Measurements from ENCODE around the gene HAUS5.

HAUS5 gene

DNA sequence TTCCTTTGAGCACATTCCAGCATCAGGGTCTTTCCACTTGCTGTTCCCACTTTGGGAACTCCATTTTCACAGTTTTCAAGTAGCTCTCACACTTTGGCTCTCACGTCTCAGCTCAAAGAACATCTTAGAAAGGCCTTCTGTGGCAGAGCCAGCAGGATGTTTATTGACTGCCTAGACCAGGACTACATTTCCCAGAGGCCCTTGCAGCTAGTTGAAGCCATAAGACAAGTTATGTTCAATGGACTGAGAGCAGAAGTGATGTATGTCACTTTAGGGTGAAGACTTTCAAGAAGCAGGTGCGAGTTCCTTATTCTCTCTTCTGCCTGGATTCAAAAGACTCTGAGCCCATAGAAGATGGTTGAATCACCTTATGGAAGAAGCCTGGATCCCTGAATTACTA is 4.3 kb upstream of the HAUS5 start:
- DNase-seq, result no peak

DNA sequence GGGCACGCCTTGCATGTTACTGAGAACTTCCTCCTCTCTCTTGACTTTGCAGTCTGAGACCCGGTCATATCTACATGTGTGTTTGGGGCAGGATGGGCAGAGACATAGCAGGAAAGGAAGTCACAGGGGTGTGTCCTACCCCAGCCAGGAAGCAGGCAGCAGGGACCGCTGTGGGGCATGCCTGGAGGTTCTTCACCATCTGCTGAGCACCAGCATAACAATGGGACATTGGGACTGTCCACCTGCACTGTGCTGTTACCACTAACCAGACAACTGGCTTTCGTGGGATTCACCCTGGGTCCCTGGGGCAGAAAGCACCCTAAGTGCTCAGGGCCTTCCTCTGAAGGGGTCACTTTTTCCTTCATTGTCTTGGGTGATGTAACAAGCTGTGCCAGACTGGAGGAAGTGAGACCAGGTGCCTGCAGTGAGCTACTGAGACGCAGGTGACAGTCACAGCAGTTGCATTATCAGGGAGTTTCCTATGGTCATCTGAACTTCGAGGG is 2.6 kb upstream of the HAUS5 start:
- DNase-seq, result no peak

DNA sequence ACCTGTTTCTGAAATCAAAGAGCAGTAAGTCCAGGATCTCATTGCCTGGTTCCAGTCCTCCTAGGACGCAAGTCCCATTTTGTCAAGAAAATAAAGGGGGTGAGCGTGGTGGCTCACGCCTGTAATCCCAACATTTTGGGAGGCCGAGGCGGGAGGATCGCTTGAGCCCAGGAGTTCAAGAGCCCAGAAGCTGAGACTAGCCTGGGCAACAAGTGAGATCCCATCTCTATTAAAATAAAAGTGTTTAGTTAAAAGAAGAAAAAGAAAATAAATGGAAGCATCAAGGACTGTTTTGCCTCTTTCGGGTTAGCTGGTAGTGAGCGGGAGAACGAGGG is 344 bp upstream of the HAUS5 start:
- no peak for DNase-seq

DNA sequence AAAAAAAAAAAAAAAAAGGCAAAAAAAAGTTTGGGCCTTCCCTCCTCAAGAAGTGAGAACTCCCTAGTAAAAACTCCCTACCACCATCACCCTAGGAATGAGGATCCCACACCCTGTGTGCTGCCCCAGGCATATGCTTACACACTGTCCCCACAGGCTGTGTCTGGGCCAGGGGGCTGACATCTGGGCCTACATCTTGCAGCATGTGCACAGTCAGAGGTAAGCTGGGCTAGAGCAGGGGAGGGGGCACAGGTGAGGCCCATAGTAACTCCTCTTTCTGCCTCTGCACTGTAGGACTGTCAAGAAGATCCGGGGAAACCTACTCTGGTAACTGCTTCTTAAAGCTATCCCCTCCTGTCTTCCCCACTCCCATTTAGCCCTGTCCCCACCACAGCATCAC is 1.0 kb downstream of the HAUS5 start:
- DNase-seq, result no peak

DNA sequence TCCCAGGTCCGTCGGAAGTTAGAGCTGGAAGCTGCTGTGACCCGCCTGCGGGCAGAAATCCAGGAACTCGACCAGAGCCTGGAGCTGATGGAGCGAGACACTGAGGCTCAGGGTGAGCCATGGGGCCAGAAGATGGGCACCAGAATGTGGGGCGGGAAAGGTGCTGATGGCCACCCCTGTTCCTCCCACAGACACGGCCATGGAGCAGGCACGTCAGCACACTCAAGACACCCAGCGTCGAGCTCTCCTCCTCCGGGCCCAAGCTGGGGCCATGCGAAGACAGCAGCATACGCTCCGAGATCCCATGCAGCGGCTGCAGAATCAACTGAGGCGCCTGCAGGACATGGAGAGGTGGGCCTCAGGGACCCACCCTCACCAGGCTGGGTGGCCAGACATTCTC is 2.5 kb downstream of the HAUS5 start:
- no peak for DNase-seq

DNA sequence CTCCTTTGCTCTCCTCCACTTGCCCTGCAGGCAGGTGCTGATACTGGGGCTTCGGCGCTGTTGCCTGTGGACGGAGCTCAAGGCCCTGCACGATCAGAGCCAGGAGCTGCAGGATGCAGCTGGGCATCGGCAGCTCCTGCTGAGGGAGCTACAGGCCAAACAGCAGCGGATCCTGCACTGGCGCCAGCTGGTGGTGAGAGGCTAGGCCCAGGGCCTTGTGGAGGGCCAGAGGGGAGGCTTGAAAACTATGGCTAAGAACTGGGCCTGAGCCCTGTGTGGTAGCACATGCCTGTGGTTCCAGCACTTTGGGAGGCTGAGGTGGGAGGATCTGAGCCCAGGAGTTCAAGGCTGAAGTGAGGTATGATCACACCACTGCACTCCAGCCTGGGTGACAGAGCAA is 6.3 kb downstream of the HAUS5 start:
- DNase-seq, result no peak

DNA sequence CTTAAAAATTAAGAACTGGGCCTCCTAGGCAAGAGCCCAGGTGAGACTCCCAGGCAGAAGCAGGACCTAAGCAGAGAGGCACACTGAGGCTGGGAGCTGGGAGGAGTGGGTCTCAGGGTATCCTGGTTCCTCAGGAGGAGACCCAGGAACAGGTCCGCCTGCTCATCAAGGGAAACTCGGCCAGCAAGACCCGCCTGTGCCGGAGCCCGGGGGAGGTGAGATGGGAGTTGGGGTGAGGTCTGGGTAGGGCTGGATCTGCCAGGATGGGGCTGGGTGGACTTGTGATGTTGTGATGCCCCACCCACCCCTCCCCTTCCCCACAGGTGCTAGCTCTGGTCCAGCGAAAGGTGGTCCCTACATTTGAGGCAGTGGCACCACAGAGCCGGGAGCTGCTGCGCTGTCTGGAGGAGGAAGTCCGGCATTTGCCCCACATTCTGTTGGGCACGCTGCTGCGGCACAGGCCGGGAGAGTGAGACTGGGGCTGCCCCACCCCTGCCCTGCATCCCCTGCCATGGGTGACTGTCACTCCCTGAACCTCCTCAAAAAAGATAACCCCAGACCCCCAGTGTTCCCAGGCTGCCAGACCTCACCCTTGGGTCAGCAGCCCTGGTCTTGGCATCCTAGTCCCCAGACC is 6.9 kb downstream of the HAUS5 start:
- DNase-seq, result no peak

DNA sequence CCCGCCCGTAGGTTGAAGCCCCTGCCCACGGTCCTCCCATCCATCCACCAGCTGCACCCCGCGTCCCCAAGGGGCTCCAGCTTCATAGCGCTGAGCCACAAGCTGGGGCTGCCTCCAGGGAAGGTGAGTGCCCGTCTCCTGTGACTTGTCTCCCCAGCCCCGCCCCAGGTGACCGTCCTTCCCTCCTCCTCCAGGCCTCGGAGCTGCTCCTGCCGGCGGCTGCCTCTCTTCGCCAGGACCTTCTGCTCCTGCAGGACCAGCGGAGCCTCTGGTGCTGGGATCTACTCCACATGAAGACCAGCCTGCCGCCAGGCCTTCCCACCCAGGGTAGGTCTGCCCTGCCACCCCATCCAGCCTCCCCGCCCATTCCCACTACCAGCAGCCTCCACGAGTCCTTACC is 7.5 kb downstream of the HAUS5 start:
- no peak for DNase-seq

DNA sequence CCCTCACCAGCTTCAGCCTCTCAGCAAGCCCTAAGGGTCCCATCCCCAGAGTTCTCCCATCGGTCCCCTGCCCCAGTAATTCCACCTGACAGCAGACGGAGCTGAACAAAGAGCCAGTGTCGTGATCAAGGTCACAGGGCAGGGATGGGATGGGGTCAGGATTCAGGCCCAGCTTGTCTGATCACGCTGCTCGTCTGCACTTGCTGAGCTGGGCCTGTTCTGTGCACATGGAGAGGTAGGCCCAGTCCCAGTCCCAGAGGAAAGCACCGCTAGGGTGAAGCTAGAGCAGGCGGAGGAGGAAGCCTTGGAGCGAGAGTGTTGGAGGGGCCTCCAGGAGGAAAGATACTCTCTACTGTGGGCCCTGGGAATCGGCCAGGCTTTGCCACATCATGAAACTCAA is 9.2 kb downstream of the HAUS5 start:
- no peak for DNase-seq

DNA sequence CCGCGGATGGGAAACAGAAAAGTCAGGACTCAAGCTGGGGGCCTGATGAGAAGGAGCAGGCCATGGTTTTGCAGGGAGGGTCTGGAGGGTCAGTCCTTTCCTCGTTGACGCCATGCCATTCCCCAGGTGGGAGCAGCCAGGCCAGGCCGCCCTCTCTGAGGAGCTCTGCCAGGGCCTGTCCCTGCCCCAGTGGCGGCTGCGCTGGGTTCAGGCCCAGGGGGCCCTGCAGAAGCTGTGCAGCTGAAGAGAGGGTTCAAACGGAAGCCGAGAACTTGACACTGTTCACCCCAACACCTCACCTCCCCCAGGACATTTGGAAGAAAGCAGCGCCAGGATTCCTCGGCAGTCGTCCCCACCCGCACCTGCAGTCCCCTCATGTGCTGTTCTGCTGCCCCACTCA is 10.2 kb downstream of the HAUS5 start:
- DNase-seq, result no peak

DNA sequence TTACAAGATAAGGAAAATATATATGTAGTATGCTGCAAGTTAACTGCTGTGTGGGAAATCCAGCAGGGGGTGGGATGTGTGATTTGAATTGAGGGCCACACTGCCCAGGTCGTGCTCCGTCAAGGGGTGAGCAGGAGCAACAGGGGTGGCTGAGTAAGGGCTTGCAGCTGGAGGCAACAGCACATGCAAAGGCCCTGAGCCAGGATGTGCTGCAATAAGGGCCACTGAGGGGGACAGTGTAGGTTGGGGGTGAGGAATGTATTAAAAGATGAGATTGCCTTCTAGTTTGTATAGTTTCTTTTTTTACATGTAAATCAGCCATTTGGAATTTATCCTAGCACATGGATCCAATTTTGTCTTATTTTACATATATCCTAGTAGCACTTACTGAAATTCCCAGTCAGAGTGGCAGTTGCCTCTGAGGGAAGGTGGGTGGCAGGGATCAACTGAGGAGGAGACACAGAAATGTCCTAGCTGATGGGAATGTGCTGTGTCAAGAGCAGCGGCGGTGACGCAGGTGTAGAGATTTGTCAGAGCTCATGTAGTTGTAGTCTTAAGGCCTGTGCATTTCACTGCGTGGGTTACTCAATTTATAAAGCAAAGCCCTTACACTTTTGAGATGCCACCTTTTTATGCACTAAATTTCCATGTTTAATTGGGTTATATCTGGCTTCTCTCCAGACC is 10.9 kb downstream of the HAUS5 start:
- no peak for DNase-seq

DNA sequence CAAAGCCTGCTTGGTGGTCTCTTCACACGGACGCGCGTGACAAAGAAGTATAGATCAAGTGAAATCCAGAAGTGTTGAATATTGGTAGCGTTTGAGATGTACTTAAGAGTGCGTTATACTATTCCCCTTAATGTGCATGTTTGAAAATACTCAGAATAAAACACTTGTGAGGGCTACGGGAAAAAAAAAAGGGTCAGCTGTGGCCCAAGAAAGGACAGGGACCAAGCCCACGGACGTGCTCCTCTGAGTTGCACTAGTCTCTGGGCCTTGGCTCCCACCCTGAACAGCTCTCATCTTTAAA is 15.7 kb downstream of the HAUS5 start:
- DNase-seq, result no peak

DNA sequence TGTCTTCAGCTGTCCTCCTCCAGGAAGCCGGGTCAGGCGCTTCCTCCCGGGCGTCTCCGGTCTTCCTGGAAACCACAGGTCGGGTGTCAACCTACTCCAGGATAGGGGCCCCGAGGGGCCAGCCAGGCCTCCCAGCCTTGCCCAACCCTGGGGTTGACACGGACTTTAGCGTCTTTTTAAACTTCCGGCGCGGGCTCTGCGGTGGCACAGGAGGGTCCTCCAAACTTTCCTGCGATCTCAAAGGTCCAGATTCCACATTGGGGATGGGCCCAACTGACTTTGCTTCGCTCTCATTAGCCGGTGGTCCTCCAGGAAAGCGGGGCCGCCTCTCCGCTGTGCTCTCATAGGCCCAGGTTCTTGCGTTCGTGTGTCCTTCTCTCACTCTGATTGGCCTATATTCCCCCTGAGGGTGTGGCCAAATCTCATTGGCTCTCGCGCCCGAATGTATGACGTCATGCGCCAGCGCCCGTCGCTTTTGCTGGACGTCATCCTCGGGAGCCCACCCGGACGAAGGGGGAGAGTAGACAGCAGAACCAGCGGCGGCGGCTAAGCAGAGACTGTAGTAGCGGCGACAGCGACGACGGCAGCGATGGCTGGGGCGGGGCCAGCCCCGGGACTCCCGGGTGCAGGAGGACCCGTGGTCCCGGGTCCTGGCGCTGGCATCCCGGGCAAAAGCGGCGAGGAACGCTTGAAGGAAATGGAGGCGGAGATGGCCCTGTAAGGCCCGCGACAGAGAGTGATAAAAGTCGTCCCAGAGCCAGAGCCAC is 16.2 kb downstream of the HAUS5 start, which contains the start of gene RBM42:
RBM42 (plus strand) TSS at position 472 of the 767 bp plus-strand sequence; CDS start at position 590, 118 bp downstream.
- DNase-seq, result peak; percentile 98

DNA sequence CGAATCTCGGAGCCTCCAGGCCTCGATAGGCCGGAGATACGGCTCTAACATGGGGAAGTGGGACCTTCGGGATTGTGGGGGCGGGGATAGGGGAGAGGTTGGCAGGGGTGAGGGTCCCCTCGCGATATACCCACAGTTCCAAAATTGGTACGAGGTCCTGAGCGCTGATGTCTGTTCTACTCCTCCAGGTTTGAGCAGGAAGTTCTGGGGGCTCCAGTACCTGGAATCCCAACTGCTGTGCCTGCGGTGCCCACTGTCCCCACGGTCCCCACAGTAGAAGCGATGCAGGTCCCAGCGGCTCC is 16.7 kb downstream of the HAUS5 start:
- no peak for DNase-seq

DNA sequence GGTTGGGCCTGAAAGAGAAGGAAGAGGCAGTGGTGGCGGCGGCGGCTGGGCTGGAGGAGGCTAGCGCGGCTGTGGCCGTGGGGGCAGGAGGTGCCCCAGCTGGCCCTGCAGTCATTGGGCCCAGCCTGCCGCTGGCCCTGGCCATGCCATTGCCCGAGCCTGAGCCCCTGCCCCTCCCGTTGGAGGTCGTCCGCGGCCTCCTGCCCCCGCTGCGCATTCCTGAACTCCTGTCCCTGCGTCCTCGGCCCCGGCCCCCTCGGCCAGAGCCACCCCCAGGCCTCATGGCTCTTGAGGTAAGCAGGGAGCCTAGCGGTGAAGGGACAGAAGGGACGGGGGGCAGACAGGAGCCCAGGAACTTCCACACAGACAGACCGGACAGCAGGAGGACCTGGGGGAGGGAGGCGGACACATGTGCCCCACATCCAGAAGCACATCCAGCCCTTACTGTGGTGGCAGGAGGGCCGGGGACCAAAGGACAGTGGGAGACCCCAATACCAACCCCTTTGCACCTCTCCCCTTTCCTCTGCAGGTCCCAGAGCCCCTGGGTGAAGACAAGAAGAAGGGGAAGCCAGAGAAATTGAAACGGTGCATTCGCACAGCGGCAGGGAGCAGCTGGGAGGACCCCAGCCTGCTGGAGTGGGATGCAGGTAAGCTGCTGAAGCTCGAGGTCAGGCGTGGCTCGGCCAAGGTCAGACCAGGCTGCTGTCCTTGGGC is 21.3 kb downstream of the HAUS5 start:
- no peak for DNase-seq

DNA sequence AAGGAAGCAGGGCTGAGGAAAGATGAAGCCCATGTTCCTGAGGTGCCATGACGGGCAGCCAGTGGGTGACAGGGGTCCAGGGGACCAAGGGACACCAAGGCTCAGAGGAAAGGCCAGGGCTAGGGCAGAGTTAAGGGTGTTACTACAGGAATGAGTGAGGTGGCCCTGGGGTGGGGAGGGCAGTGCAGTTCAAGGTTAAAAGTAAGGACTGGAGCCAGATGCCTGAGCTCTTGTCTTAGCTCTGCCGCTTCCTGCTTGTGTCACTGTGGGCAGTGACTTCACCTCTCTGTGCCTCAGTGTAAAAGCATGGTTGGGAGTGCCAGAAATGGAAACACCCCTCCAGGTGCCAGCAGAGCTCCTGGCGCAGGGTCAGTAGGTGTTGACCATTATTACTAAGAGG is 24.1 kb downstream of the HAUS5 start:
- no peak for DNase-seq

DNA sequence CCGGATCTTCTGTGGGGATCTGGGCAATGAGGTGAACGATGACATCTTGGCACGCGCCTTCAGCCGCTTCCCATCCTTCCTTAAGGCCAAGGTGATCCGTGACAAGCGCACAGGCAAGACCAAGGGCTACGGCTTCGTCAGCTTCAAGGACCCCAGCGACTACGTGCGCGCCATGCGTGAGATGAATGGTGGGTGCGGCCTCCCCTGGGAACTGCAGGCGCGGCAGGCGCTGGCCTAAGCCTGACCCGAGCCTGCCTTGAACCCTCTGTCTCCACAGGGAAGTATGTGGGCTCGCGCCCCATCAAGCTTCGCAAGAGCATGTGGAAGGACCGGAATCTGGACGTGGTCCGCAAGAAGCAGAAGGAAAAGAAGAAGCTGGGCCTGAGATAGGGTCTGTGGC is 24.6 kb downstream of the HAUS5 start:
- no peak for DNase-seq

DNA sequence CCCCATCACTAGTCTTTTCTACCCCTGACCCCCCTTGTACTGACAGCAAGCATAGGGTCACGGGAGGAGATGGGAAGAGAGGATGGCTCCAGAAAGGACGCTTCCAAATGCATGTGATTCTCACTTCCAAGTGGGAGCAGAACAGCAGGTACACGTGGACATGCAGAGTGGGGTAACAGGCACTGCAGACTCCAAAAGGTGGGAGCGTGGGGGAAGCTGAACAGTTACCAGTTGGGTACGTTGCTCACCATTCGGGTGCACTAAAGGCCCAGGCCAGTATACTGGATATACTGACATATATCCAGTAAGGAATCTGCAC is 26.7 kb downstream of the HAUS5 start:
- no peak for DNase-seq

DNA sequence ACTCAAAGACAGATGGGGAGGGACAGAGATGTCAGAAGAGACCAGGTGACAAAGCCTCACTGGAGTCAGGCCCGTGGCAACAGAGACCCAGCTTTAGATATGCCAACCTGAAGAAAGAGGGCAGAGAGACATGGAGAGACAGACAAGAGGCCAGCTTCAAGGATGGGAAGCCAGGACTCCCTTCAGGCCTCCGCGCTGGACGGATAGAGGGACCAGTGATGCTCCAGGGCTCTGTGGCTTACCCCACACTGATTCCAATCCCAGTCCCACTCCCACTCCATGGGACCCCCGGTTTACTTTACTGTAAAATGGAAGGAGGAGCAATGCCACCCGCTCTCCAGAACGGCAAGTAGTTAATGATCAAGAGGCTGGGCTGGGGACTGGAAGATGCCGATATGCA is 27.3 kb downstream of the HAUS5 start:
- DNase-seq, result no peak

DNA sequence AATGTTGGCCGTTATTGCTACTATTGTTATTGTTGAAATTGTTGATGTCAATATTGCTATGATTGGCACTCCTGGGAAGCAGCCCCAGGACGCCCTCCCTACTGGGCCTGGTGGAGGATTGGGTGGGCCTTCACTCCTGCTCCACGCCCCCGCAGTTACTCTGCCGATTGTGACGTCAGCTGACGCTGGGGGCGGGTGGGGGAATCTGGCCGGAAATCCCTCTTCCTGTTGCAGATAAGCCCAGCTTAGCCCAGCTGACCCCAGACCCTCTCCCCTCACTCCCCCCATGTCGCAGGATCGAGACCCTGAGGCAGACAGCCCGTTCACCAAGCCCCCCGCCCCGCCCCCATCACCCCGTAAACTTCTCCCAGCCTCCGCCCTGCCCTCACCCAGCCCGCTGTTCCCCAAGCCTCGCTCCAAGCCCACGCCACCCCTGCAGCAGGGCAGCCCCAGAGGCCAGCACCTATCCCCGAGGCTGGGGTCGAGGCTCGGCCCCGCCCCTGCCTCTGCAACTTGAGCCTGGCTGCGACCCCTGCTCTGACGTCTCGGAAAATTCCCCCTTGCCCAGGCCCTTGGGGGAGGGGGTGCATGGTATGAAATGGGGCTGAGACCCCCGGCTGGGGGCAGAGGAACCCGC is 29.1 kb downstream of the HAUS5 start, which contains the start of gene ETV2:
ETV2 (plus strand) TSS at position 231 of the 637 bp plus-strand sequence. CDS start 716 bp downstream, outside the sequence.
- peak; percentile 63 for DNase-seq

DNA sequence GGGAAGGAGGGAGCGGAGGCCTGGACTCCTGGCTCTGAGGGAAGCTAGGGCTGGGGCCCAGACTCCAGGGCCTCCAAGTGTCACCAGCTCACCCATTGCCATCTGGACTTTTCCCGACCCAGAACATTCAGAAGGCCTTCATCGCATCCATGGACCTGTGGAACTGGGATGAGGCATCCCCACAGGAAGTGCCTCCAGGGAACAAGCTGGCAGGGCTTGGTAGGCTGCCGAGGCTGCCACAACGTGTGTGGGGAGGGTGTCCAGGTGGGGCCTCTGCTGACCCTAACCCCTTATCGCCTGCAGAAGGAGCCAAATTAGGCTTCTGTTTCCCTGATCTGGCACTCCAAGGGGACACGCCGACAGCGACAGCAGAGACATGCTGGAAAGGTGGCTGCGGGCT is 29.8 kb downstream of the HAUS5 start:
- DNase-seq, result no peak

DNA sequence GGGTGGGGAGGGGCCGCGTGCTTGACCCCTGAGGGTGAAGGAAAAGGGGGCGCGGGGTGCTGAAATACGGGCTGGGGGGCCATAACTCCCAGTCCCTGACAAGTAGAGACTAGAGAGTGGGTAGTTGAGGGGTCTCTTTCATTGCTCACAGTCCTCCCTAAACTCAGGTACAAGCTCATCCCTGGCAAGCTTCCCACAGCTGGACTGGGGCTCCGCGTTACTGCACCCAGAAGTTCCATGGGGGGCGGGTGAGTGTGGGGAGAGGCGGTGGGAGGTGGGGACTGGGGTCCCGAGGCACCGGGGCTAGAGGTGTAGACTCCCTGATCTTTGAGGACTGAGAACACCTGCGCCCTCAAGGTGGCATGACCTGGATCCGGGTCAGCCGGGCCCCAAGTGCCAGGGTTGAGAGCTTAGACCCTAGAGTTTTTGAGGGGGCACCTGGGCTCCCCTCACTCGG is 30.3 kb downstream of the HAUS5 start:
- DNase-seq, result no peak
